ENCODE results near the gene ZNF652.
"Not testable (repeated sequence)": the region's sequence is repeated elsewhere in the genome, so short reads cannot be mapped to it uniquely, and the experiment has no call there.

ZNF652 gene

DNA sequence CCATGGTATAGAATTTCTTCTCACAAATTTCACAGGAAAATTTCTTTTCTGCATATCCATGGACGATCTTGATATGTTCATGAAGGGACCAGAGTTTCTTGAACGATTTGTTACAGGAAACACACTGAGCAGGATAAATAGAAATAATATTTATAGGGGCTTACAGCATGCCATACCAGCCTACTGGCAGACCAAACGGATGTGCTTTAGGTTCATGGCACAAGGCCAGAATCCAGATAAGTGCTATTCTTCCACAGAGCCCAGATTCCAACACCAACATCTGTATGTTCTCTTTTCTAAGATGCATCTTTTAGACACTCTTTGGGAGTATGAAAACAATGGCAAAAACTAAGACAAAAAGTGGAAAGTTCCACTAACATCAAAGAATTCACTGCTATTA, 49.3 kb downstream of the ZNF652 start:
- no peak for DNase-seq (ENCODE audit: low spot score)

DNA sequence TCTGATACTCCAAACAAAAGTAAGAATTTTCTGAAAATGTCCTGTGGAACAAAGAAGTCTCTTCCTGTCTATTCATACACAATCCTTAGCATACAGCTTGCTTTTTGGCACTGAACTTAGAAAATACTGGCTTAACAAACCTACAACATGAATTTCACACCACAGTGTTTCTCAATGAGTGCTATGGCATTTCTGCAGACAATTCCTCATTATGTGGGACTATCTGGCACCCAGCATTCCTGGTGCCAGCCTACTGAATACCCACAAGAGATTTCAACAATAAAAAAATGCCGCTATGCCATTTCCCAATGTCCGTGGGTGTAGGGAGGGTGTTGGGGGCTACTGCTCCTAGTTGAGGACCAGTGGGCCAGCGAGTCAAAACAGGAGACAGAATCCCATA, 62.1 kb downstream of the ZNF652 start:
- no peak for DNase-seq (ENCODE audit: low spot score)

DNA sequence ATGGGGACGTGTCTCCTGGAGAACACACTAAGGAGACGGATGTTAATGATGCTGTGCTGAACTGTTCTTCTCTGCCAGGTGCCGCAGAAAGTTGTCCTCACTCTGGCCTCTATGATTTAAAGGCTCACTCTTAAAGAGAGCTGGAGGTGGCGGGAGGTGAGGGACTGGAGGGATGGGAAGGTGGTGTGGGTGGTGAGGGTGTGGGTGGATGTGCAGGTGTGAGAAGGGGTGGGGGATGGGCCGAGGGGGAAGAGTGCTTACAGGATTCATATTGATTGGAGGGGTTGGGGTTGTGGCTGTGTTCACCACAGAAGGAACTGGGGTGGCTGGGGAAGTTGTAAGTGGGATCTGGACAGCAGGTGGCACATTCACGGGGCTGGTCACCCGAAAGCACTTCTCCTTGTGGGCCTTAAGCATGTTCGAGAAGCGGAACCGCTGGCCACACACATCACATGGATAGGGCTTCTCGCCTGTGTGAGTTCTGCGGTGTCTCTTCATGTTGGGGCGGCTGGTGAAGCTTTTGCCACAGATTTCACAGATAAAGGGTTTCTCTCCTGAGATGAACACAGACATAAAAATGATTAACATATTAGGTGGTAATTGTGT, 63.6 kb downstream of the ZNF652 start:
- DNase-seq (ENCODE audit: low spot score), result no peak

DNA sequence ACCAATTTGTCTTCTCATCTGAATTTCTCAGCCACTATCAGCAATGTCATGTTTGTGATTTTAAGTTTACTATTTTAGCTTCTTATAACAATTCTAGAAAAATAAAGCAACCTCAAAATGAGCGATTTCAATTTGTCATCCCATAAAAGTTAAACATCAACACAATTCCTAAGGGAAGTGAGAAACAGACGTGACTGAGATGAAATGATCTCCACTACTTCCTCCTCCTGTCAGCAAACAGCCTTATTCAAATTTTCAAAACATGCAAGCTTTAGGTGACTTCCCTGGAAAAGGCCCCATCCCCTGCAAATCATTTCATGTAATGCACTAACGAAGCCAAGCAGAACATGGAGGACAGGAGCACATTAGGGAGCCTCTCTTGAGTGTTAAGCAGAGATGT, 64.9 kb downstream of the ZNF652 start:
- DNase-seq (ENCODE audit: low spot score), result no peak

DNA sequence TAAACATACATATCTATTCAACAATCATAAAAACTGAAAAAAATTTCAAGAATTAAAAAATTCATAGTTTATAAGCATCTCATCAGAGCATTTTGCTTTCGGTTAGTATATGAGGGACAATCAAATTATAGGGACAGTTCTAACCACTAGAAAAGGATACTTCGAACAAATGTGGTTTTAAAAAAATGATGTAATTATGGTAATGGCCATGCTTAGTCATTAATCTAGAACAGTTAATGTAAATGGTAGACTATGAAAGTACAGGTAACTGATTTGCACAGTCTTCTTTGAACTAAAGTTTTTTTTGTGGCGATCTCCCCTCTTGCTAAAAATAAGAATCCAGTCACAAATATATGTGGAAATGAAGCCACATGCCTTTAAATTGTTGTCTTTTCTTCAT, 67.9 kb downstream of the ZNF652 start:
- no peak for DNase-seq (ENCODE audit: low spot score)

DNA sequence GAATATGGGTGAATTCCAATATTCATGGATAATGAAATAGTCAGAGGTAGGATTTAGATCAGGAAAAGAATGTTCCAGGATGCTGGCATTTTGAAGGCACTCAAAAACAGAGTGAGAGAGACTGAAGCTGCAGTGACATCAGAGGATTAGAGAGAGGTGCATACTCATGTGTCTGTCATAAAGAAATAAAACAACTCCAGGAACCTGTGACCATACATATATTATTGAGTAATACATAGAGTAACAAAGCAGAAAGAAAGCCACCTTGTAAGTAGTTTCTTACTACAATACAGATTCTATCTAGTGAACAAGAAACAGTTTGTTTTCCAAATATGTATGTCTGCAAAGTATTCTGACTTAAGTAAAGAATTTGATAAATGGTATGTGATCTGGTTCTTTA, 69.1 kb downstream of the ZNF652 start:
- DNase-seq (ENCODE audit: low spot score), result no peak

DNA sequence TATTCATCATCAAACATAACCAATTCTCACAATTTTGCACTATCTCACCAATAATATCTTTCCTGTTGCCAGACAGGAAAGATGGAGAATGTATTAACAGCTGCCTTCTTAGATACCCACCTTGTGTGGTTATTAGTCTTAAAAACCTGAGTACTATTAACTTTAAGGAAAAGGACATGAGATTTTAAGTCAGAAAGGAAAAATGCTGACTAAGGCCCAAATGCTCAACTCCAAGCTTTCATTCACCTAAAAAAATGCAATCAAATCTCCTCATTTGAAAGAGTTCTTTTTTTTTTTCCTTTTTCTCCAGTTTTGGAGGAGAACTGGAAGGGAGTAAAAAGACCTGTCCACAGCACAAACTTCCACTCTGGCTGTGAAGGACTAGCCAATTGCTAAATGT, 70.1 kb downstream of the ZNF652 start:
- DNase-seq (ENCODE audit: low spot score), result no peak

DNA sequence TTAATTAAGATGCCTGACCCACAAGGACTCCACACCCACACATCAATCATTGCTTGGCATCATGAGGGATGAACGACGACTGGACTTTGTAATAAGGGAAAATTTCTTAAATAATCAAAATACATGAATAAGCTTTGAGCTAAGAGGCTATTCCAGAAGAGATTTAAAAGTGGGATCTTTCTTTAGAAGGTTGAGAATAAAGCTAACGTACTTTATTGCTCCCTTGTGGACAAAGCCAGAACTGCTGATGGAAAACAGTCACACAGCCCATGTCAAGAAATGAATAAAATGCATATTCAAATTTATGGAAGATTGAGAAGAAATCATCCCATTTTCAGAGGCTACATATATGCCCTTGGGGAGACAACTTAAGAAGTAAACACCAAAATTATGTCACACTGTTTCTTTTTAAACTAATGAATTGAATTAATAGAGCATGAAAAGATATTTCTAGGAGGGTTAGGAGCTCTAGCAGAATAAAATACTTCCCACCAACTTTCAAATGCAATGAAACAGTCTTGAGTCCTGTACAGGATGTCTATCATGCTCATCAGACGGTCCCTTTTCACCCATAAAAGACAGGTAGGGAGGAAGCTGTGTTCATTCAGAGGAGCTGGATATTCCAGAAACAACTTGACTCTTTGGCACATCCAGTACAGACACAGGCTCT, 71.2 kb downstream of the ZNF652 start:
- DNase-seq (ENCODE audit: low spot score), result peak; percentile 16

DNA sequence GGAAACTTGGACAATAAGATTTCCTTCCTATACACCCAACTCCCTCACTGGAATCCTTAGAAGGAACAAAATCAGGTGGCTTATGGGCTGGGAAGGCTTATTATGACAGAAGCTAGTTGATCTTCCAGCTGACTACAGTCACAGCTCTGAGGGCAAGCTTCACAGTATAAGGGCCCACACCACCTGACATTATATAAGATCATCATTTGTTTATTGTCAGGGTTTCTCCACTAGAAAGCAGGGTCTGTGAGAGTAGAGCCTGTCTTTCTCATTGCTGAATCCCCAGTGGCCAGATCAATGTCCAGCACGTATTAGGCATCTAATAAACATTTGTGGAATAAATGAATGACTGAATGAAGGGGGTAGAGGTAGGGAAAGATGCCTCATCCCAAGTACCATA, 73.7 kb downstream of the ZNF652 start:
- DNase-seq (ENCODE audit: low spot score), result no peak

DNA sequence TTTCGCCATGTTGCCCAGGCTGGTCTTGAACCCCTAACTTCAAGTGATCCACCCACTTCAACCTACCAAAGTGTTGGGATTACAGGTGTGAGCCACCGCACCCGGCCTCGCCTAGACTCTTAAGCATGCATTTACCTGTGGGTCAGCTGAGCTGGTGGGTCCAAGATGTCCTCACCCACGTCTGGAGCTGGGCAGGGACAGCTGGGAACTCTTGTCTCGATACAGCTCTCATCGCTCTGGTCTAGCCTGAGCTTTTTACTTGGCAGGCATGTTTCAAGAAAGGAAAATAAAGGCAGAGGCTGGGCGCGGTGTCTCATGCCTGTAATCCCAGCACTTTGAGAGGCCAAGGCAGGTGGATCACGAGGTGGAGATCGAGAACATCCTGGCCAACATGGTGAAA, 74.6 kb downstream of the ZNF652 start:
- no peak for DNase-seq (ENCODE audit: low spot score)

DNA sequence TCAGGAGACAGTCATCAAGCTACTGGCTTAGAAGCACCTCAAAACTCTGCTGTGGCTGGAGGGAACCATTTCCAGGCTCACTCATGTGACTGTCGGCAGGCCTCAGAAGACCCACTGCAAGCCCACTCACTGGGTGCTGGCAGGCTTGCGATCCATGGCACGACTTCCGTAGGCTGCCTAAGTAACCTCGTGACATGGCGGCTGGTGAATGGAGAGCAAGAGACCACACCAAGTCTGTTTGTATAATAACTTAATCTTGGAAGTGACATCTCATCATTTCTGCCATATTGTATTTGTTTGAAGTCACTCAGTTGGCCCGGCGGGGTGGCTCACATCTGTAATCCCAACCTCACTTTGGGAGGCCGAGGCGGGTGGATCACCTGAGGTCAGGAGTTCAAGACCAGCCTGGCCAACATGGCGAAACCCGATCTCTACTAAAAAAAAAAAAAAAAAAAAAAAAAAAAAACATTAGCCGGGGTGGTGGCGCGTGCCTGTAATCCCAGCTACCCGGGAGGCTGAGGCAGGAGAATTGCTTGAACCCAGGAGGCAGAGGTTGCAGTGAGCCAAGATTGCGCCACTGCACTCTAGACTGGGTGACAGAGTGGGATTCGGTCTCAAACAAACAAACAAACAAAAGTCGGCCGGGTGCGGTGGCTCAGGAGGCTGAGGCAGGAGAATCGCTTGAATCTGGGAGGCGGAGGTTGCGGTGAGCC, 75.6 kb downstream of the ZNF652 start:
- DNase-seq (ENCODE audit: low spot score), result not testable (repeated sequence)

DNA sequence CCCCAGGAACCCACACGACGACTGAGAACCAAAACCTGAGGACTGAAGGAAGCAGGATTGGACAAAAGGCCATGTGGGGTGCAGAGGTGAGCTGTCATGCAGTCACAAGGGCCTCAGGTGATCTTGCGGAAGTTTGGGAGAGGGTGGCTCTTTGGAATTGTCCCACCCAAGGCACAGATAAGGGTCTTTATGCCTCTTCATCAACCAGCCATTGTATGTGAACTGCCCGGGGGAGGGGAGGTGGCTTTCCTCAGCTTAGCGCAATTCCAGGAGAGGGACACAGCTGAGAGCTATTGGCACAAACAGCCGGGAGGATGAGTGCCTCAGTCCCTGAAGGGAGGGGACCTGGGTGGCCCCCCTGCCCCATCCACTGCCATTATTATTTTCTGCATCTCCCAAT, 76.3 kb downstream of the ZNF652 start:
- DNase-seq (ENCODE audit: low spot score), result no peak

DNA sequence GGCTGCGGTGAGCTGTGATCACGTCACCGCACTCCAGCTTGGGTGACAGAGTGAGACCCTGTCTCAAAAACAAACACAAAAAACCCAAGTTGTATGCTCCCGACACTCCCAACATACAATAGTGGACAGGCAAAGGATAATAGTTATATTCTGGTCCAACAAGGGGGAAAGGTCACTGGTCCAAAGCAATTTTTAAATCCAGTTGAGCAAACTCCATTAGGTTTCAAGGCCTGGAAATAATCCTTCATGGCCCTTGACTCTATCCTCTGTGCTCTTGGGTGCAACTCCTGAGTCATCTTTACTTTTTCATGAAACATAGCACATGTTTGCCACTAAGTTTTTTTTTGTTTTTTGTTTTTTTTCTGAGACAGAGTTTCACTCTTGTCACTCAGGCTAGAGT, 81.1 kb downstream of the ZNF652 start:
- no peak for DNase-seq (ENCODE audit: low spot score)

DNA sequence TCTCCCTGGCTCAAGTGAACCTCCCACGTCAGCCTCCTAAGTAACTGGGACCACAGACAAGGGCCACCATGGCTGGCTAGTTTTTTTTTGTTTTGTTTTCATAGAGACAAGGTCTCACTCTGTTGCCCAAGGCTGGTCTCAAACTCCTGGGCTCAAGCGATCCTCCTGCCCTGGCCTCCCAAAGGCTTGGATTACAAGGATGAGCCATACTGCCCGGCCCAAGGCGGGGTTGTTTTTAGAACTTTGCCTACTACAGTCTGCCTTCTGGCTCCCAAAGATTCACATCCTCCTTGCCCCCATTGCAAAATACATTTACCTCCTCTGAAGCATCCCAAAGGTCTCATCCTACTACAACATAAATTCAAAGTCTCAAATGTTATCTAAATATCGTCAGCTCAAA, 82.0 kb downstream of the ZNF652 start:
- DNase-seq (ENCODE audit: low spot score), result no peak

DNA sequence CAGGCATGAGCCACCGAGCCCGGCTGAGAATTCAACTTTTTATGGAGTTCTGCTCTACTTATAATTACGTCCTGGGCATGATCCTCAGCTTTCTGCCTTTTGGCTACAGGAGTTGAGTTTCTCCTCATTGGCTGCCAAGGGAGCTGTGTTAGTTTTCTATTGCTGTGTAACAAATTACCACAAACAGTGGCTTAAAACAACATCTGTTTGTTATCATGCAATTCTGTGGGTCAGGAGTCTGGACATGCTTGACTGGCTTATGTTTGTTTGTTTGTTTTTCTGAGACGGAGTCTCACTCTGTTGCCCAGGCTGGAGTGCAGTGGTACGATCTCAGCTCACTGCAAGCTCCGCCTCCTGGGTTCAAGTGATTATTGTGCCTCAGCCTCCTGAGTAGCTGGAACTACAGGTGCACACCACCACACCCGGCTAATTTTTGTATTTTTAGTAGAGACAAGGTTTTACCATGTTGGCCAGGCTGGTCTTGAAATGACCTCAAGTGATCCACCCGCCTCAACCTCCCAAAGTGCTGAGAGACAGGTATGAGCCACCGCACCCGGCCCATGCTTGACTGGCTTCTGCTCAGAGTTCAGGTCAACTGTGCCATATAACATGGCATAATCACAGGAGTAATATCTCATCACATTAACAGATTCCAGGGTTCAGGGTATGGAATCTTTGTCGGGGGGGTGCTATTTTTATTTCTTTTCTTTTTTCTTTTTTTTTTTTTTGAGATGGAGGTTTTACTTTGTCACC, 82.6 kb downstream of the ZNF652 start:
- DNase-seq (ENCODE audit: low spot score), result not testable (repeated sequence)

DNA sequence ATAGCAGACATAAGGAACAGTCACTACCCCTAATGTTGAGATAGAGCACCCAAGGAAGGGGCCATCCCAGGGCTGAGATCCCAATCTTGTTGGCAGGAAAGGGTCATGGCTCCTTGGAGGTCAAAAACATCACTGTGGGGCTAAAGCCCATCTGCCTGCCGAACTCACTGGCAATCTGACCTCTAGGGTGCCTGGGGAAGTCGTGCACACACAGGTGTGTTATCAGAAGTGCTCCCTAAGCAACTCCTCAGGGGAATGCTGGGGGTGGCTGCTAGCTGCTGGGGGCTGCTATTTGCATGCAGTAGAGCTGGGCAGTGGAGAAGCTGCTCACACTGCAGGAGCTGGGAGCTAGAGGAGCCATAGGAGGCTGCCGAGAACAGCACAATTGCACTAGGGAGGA, 84.0 kb downstream of the ZNF652 start:
- DNase-seq (ENCODE audit: low spot score), result no peak

DNA sequence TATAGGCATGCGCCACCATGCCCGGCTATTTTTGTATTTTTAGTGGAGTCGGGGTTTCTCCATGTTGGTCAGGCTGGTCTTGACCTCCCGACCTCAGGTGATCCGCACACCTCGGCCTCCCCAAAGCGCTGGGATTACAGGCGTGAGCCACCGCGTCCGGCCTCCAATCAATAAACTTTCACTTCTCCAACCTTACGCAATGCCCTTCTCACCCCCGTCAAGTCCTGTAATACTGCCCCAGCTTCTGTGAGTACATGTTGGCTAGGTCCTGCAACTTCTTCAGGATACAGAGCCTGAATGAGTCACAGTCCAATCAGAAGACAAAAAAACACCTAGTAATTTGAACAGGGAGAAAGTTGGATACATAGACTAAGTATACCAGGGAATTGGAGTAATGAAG, 84.4 kb downstream of the ZNF652 start:
- DNase-seq (ENCODE audit: low spot score), result no peak

DNA sequence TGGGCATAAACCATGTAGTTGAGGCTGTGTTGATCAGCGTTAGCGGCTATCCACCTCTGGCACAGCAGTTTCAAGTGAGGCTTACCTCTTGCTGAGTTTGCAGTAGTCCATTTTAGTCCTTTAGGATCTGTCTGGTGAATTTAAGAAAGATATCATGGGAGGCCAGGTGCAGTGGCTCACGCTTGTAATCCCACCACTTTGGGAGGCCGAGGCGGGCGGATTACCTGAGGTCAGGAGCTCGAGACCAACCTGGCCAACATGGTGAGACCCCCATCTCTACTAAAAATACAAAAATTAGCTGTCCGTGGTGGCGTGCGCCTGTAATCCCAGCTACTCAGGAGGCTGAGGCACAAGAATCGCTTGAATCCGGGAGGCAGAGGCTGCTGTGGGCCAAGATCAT, 86.1 kb downstream of the ZNF652 start:
- DNase-seq (ENCODE audit: low spot score), result not testable (repeated sequence)

DNA sequence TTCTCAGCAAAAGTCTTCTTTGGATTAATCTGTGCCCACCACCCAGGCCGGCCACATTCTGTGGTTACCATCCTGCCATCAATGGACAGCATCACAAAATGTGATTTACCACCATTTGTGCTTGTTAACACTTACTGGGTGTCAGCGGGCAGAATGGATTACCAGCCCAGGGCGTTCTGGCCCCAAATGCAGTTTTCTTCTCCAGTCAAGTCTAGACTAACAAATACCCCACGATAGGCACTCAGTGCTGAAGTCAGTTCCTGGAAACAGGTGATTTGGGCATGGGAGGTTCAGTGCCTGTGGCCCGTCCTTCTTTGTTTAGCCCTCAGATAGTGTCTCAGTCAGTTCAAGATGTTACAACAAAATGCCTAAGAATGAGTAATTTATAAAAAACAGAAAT, 92.7 kb downstream of the ZNF652 start:
- no peak for DNase-seq (ENCODE audit: low spot score)

DNA sequence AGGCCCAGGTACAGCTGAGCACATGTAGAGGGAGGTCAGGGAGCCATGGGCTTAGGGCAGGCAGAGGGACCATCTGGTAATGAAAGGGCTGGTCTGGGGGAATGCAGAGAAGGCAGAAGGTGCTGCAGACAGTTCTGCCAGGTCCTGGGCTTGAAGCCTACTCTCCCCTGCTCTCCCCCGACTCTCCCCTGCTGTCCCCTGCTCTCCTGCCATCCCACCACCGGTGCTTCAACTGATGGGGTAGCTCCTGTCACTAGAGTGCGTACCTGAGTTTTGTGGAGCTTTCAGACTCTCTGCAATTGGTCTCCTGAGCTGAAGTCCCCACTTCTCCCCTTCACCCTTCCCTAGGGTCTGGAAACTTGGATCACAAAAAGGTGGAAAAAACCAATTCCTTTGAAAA, 94.1 kb downstream of the ZNF652 start:
- no peak for DNase-seq (ENCODE audit: low spot score)

DNA sequence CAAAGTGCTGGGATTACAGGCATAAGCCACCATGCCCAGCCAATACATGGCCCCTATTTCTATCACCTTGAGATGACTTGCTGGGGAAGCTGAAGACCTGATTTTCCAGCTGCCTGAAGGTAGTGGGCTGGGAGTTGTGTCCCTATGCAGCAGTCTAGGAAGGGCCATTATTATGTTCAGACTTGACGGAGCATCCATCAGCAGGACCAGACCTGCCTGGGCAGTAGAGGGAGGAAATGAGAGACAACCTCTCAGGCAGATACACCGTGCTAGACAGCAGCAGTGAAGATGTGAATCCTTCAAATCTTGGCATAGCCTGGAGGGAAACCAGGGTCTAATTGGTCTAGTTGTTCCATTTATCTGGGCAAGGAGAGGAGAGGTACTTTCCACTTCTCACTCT, 95.8 kb downstream of the ZNF652 start:
- no peak for DNase-seq (ENCODE audit: low spot score)

DNA sequence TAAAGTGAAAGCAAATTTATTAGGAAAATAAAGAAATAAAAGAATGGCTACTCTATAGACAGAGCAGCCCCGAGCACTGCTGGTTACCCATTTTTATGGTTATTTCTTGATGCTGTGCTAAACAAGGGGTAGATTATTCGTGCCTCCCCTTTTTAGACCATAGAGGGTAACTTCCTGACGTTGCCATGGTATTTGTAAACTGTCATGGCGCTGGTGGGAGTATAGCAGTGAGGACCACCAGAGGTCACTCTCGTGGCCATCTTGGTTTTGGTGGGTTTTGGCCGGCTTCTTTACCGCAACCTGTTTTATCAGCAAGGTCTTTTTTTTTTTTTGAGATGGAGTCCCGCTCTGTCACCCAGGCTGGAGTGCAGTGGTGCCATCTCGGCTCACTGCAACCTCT, 100.5 kb downstream of the ZNF652 start:
- DNase-seq (ENCODE audit: low spot score), result not testable (repeated sequence)

DNA sequence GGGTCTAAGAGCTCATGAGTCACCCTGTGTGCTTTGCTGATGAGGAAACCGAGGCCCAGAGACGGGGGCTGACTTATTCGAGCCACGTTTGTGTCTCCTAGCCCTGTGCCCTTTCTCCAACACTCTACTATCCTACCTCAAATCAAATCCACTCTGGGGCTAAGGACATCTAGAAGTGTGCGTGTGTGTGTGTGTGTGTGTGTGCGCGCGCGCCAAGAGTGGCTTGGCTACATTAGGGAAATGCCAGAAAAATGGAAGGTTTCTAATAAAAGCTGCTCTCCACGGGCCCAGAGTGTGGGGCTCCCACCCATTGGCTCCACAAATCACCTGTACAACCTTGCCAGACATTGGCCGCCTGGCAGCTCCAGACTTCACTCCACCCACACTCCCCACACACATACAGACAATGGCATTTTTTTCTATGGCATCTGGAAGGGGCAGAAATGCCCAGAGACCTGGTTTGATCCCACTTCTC, 101.2 kb downstream of the ZNF652 start:
- DNase-seq (ENCODE audit: low spot score), result no peak
